M059J (cell line): ENCODE measurements around the gene DGCR2. TPM values are rescaled to one million over a fixed set of nuclear protein-coding genes. Genes with fewer than 3 reads are reported as not detected.
A peak's percentile ranks its signal among the peaks of the same experiment; 100 is the strongest.
"Not testable (repeated sequence)": the region's sequence is repeated elsewhere in the genome, so short reads cannot be mapped to it uniquely, and the experiment has no call there.

Source experiments
- DNase-seq: peaks from one replicate; pipeline ENCODE4 v3.0.0-alpha.2; 2012; ENCODE audit warnings: low read depth
- total RNA-seq: library from RNA; depleted of rRNA; stranded (reverse); fragments of >200 nt; shearing (Covaris generic); gene quantifications from 2 replicates; pipeline ENCODE4 v1.2.3, GENCODE V29; 2014

Gene DGCR2
- total RNA-seq, 1 experiment from 2014 or later = 33.7 TPM

GRCh38 chr22:19042285-19043120 lies 79.7 kb downstream of the DGCR2 start:
- no peak for DNase-seq

- DNase-seq = no peak
Observed at GRCh38 chr22:19041704-19042074, 80.5 kb downstream of the DGCR2 start.

GRCh38 chr22:19040888-19041703 lies 81.1 kb downstream of the DGCR2 start:
- DNase-seq = no peak

GRCh38 chr22:19040391-19040861 lies 81.8 kb downstream of the DGCR2 start:
- no peak for DNase-seq

- DNase-seq = no peak
Observed at GRCh38 chr22:19039796-19040280, 82.4 kb downstream of the DGCR2 start.

- no peak for DNase-seq
Observed at GRCh38 chr22:19039448-19039780, 82.8 kb downstream of the DGCR2 start.

- no peak for DNase-seq
Observed at GRCh38 chr22:19038728-19039447, 83.3 kb downstream of the DGCR2 start.

GRCh38 chr22:19038164-19038546 lies 84.1 kb downstream of the DGCR2 start:
- no peak for DNase-seq

- peak; percentile 9 for DNase-seq
Observed at GRCh38 chr22:19037282-19038163, 84.7 kb downstream of the DGCR2 start.

- DNase-seq = peak; percentile 24
Observed at GRCh38 chr22:19036523-19037273, 85.5 kb downstream of the DGCR2 start.

GRCh38 chr22:19036229-19036522 lies 86.0 kb downstream of the DGCR2 start:
- DNase-seq = no peak

- DNase-seq = peak; percentile 24
Observed at GRCh38 chr22:19035474-19036228, 86.6 kb downstream of the DGCR2 start.

GRCh38 chr22:19035126-19035473 lies 87.1 kb downstream of the DGCR2 start:
- DNase-seq = not testable (repeated sequence)

GRCh38 chr22:19034724-19035120 lies 87.5 kb downstream of the DGCR2 start:
- not testable (repeated sequence) for DNase-seq

- not testable (repeated sequence) for DNase-seq
Observed at GRCh38 chr22:19034031-19034723, 88.0 kb downstream of the DGCR2 start.

GRCh38 chr22:19033568-19033905 lies 88.7 kb downstream of the DGCR2 start:
- not testable (repeated sequence) for DNase-seq

- not testable (repeated sequence) for DNase-seq
Observed at GRCh38 chr22:19032898-19033567, 89.2 kb downstream of the DGCR2 start.

- DNase-seq = not testable (repeated sequence)
Observed at GRCh38 chr22:19032156-19032785, 89.9 kb downstream of the DGCR2 start.
